ENCODE results near the gene FOXO3. TPM values are rescaled to one million over a fixed set of nuclear protein-coding genes. Genes with fewer than 3 reads are reported as not detected.
"Not testable (repeated sequence)": the region's sequence is repeated elsewhere in the genome, so short reads cannot be mapped to it uniquely, and the experiment has no call there.

Gene FOXO3
- total and polyA plus RNA-seq, 3 experiments from 2014 or later, result 14.1 to 31.1 (median 15.0) TPM

- H3K27ac Mint-ChIP-seq; CTCF ChIA-PET; H3K27me3 ChIP-seq (ENCODE audit: insufficient read depth, low read length, poor library complexity, severe bottlenecking); DNase-seq; H3K4me3 ChIP-seq (ENCODE audit: low read length); H3K9me3 Mint-ChIP-seq; POLR2A ChIA-PET; H3K27me3 Mint-ChIP-seq; H3K4me3 Mint-ChIP-seq; H3K4me1 ChIP-seq (ENCODE audit: insufficient read depth, low read length); H3K9me3 ChIP-seq (ENCODE audit: low read length); H3K36me3 ChIP-seq (ENCODE audit: insufficient read depth, low read length); H3K27ac ChIP-seq (ENCODE audit: low read depth, low read length): not testable (repeated sequence)
- Mint-ChIP-seq H3K4me1 (peaks cover 29 to 56% (median 54%) of the 10 kb centered on the region in 3 donors), H3K36me3 (peaks cover 3 to 44% (median 18%) of the 10 kb centered on the region in 3 donors)
These were observed 102.9 kb downstream of the FOXO3 start for GRCh38 chr6:108663494-108664064.

GRCh38 chr6:108665495-108666196 lies 104.9 kb downstream of the FOXO3 start:
- DNase-seq, result no peak
- H3K36me3 Mint-ChIP-seq, result peaks cover 3 to 47% (median 24%) of the 10 kb centered on the region in 3 donors
- no peaks in the 10 kb centered on the region for H3K9me3 ChIP-seq (ENCODE audit: low read length)
- ChIA-PET CTCF (no interaction called here), POLR2A (no interaction called here)
- no peak overlapping the region for H3K27ac ChIP-seq (ENCODE audit: low read depth, low read length)
- no peaks in the 10 kb centered on the region for H3K4me1 ChIP-seq (ENCODE audit: insufficient read depth, low read length)
- no peak overlapping the region for H3K4me3 Mint-ChIP-seq
- H3K27me3 ChIP-seq (ENCODE audit: insufficient read depth, low read length, poor library complexity, severe bottlenecking), result no peaks in the 10 kb centered on the region
- H3K36me3 ChIP-seq (ENCODE audit: insufficient read depth, low read length), result no peaks in the 10 kb centered on the region
- H3K4me3 ChIP-seq (ENCODE audit: low read length), result no peak overlapping the region
- no peaks in the 10 kb centered on the region for H3K27me3 Mint-ChIP-seq
- peaks cover 38 to 61% (median 61%) of the 10 kb centered on the region in 3 donors for H3K4me1 Mint-ChIP-seq
- H3K27ac Mint-ChIP-seq, result peak overlapping the region in 1 of 8 donors; percentile 54
- no peaks in the 10 kb centered on the region for H3K9me3 Mint-ChIP-seq

- Histone ChIP-seq H3K36me3 (ENCODE audit: insufficient read depth, low read length) (no peaks in the 10 kb centered on the region), H3K4me1 (ENCODE audit: insufficient read depth, low read length) (no peaks in the 10 kb centered on the region), H3K27me3 (ENCODE audit: insufficient read depth, low read length, poor library complexity, severe bottlenecking) (no peaks in the 10 kb centered on the region), H3K9me3 (ENCODE audit: low read length) (no peaks in the 10 kb centered on the region), H3K4me3 (ENCODE audit: low read length) (no peak overlapping the region), H3K27ac (ENCODE audit: low read depth, low read length) (peak overlapping the region; percentile 7)
- no peaks in the 10 kb centered on the region for H3K27me3 Mint-ChIP-seq
- no peaks in the 10 kb centered on the region for H3K9me3 Mint-ChIP-seq
- ChIA-PET CTCF (interaction anchor here (1.7 to 1.8 kb wide), 2 partner anchors 8 to 10 kb away, joined by 3 read pairs; no protein-coding TSS in a partner anchor), POLR2A (no interaction called here)
- peaks cover 3 to 47% (median 24%) of the 10 kb centered on the region in 3 donors for H3K36me3 Mint-ChIP-seq
- no peak for DNase-seq
- H3K4me3 Mint-ChIP-seq, result peak overlapping the region in 1 of 7 donors; percentile 28
- peak overlapping the region in 2 of 8 donors; percentile 43 to 61 for H3K27ac Mint-ChIP-seq
- peaks cover 39 to 68% (median 62%) of the 10 kb centered on the region in 3 donors for H3K4me1 Mint-ChIP-seq
These were observed 106.0 kb downstream of the FOXO3 start for GRCh38 chr6:108666656-108667260.

GRCh38 chr6:108667993-108668392 lies 107.3 kb downstream of the FOXO3 start:
- CTCF ChIA-PET, result interaction anchor here (0.8 to 1.8 kb wide), 3 partner anchors 9 to 10 kb away, joined by 3 read pairs; no protein-coding TSS in a partner anchor
- no peaks in the 10 kb centered on the region for H3K4me1 ChIP-seq (ENCODE audit: insufficient read depth, low read length)
- no peaks in the 10 kb centered on the region for H3K36me3 ChIP-seq (ENCODE audit: insufficient read depth, low read length)
- no peak overlapping the region for H3K4me3 Mint-ChIP-seq
- no peak overlapping the region for H3K27ac ChIP-seq (ENCODE audit: low read depth, low read length)
- H3K36me3 Mint-ChIP-seq, result peaks cover 3 to 41% (median 24%) of the 10 kb centered on the region in 3 donors
- no peaks in the 10 kb centered on the region for H3K27me3 ChIP-seq (ENCODE audit: insufficient read depth, low read length, poor library complexity, severe bottlenecking)
- no peaks in the 10 kb centered on the region for H3K9me3 ChIP-seq (ENCODE audit: low read length)
- no peak overlapping the region for H3K4me3 ChIP-seq (ENCODE audit: low read length)
- DNase-seq, result no peak
- no peaks in the 10 kb centered on the region for H3K9me3 Mint-ChIP-seq
- H3K4me1 Mint-ChIP-seq, result peaks cover 49 to 76% (median 61%) of the 10 kb centered on the region in 3 donors
- peak overlapping the region in 1 of 8 donors; percentile 42 for H3K27ac Mint-ChIP-seq
- no peaks in the 10 kb centered on the region for H3K27me3 Mint-ChIP-seq
- POLR2A ChIA-PET, result no interaction called here

- no peaks in the 10 kb centered on the region for H3K9me3 Mint-ChIP-seq
- H3K4me3 ChIP-seq (ENCODE audit: low read length), result no peak overlapping the region
- POLR2A ChIA-PET, result no interaction called here
- no peaks in the 10 kb centered on the region for H3K36me3 ChIP-seq (ENCODE audit: insufficient read depth, low read length)
- CTCF ChIA-PET, result no interaction called here
- no peaks in the 10 kb centered on the region for H3K27me3 Mint-ChIP-seq
- H3K27ac ChIP-seq (ENCODE audit: low read depth, low read length), result no peak overlapping the region
- no peaks in the 10 kb centered on the region for H3K9me3 ChIP-seq (ENCODE audit: low read length)
- no peaks in the 10 kb centered on the region for H3K4me1 ChIP-seq (ENCODE audit: insufficient read depth, low read length)
- no peaks in the 10 kb centered on the region for H3K27me3 ChIP-seq (ENCODE audit: insufficient read depth, low read length, poor library complexity, severe bottlenecking)
- H3K27ac Mint-ChIP-seq, result peak overlapping the region in 1 of 8 donors; percentile 43
- DNase-seq, result no peak
- H3K4me1 Mint-ChIP-seq, result peaks cover 65 to 93% (median 74%) of the 10 kb centered on the region in 3 donors
- no peak overlapping the region for H3K4me3 Mint-ChIP-seq
- H3K36me3 Mint-ChIP-seq, result peaks cover 3 to 30% (median 23%) of the 10 kb centered on the region in 3 donors
These were observed 109.0 kb downstream of the FOXO3 start for GRCh38 chr6:108669673-108670072.

DNA sequence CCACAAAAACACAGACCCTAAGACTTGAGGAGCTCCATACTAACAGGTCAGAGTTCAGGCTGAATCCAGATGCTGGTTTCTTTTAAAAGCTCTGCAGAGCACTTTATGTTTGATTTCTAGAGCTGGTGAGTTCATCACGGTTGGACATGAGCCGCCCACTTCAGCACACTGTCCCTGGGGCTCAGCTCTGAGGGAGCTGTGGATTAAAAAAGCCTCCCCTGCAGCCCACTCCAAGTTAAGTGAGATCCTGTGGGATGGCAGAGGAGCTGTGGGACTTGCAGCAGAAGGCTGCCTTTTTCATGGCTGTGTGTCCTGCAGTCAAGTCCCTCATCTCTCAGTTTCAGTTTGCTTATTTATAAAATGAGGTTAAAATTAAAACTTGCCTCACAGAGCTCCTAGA lies 110.5 kb downstream of the FOXO3 start:
- Histone ChIP-seq H3K27me3 (ENCODE audit: insufficient read depth, low read length, poor library complexity, severe bottlenecking) (no peaks in the 10 kb centered on the region), H3K36me3 (ENCODE audit: insufficient read depth, low read length) (no peaks in the 10 kb centered on the region), H3K9me3 (ENCODE audit: low read length) (no peaks in the 10 kb centered on the region), H3K4me1 (ENCODE audit: insufficient read depth, low read length) (no peaks in the 10 kb centered on the region), H3K4me3 (ENCODE audit: low read length) (no peak overlapping the region), H3K27ac (ENCODE audit: low read depth, low read length) (no peak overlapping the region)
- no peaks in the 10 kb centered on the region for H3K9me3 Mint-ChIP-seq
- CTCF ChIA-PET, result interaction anchor here (1.1 kb wide), 1 partner anchor 19 kb away, joined by 3 read pairs; no protein-coding TSS in a partner anchor
- H3K4me1 Mint-ChIP-seq, result peaks cover 64 to 94% (median 73%) of the 10 kb centered on the region in 3 donors
- H3K27ac Mint-ChIP-seq, result peak overlapping the region in 3 of 8 donors; percentile 17 to 45 (median 24)
- peak overlapping the region in 1 of 7 donors; percentile 8 for H3K4me3 Mint-ChIP-seq
- peaks cover 3 to 20% (median 17%) of the 10 kb centered on the region in 3 donors for H3K36me3 Mint-ChIP-seq
- no peak for DNase-seq
- POLR2A ChIA-PET, result no interaction called here
- H3K27me3 Mint-ChIP-seq, result no peaks in the 10 kb centered on the region

GRCh38 chr6:108671790-108672189 lies 111.1 kb downstream of the FOXO3 start:
- Histone ChIP-seq H3K4me1 (ENCODE audit: insufficient read depth, low read length) (no peaks in the 10 kb centered on the region), H3K27me3 (ENCODE audit: insufficient read depth, low read length, poor library complexity, severe bottlenecking) (no peaks in the 10 kb centered on the region), H3K9me3 (ENCODE audit: low read length) (no peaks in the 10 kb centered on the region), H3K27ac (ENCODE audit: low read depth, low read length) (no peak overlapping the region), H3K36me3 (ENCODE audit: insufficient read depth, low read length) (no peaks in the 10 kb centered on the region), H3K4me3 (ENCODE audit: low read length) (no peak overlapping the region)
- CTCF ChIA-PET, result no interaction called here
- H3K4me3 Mint-ChIP-seq, result no peak overlapping the region
- H3K27me3 Mint-ChIP-seq, result no peaks in the 10 kb centered on the region
- peaks cover 3 to 17% (median 14%) of the 10 kb centered on the region in 3 donors for H3K36me3 Mint-ChIP-seq
- no peaks in the 10 kb centered on the region for H3K9me3 Mint-ChIP-seq
- H3K27ac Mint-ChIP-seq, result peak overlapping the region in 1 of 8 donors; percentile 63
- peaks cover 64 to 94% (median 72%) of the 10 kb centered on the region in 3 donors for H3K4me1 Mint-ChIP-seq
- no peak for DNase-seq
- POLR2A ChIA-PET, result no interaction called here

DNA sequence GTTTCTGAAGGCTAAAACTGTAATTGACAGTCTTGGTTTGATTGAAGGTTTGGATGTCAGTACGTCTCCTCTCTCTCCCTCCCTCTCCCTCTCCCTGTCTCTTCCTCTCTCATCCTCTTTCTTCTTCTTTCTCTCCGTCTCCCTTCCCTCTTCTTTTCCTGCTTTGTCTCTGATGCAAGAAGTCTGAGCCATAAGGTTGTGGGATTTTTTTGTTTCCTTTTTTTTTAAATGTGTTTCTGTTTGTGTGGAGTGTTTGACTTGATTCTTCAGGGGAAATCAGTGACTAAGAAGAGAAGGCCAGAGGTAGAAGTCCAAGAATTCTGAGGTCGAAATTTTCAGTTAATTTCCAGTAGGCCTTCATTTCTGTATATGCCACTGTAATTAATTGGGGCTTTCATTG lies 111.9 kb downstream of the FOXO3 start:
- Mint-ChIP-seq H3K27me3 (no peaks in the 10 kb centered on the region), H3K27ac (peak overlapping the region in 5 of 8 donors; percentile 4 to 34 (median 17)), H3K9me3 (no peaks in the 10 kb centered on the region), H3K4me1 (peaks cover 58 to 94% (median 68%) of the 10 kb centered on the region in 3 donors), H3K4me3 (no peak overlapping the region), H3K36me3 (peaks cover 3 to 13% (median 12%) of the 10 kb centered on the region in 3 donors)
- CTCF ChIA-PET, result no interaction called here
- no peaks in the 10 kb centered on the region for H3K9me3 ChIP-seq (ENCODE audit: low read length)
- no peaks in the 10 kb centered on the region for H3K36me3 ChIP-seq (ENCODE audit: insufficient read depth, low read length)
- POLR2A ChIA-PET, result no interaction called here
- no peak overlapping the region for H3K4me3 ChIP-seq (ENCODE audit: low read length)
- H3K4me1 ChIP-seq (ENCODE audit: insufficient read depth, low read length), result no peaks in the 10 kb centered on the region
- no peak overlapping the region for H3K27ac ChIP-seq (ENCODE audit: low read depth, low read length)
- DNase-seq, result no peak
- no peaks in the 10 kb centered on the region for H3K27me3 ChIP-seq (ENCODE audit: insufficient read depth, low read length, poor library complexity, severe bottlenecking)

Data from CD8-positive, alpha-beta memory T cell (primary cell).